ENCODE measurements around the gene PFKFB4.

PFKFB4 gene

DNA sequence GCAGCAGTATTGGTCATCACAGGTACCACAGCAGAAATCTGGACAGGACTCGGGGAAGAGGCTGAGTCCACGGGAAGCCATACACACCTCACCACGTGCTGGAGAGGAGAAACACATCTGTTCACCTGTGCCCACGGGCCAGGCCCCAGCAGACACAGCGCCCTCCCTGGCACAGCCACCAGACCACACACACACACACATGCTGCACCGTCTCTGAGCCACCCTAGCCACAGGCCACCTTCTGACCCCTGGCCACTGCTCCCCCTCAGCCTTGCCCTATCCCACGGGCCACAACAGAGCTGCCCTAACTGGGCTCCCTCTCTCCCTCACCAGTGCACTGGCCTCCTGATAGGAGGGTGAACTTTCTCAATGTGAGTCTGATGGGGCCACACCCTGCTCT, 55.4 kb downstream of the PFKFB4 start:
- H3K4me2 ChIP-seq (ENCODE audit: low read depth, low read length, poor library complexity, severe bottlenecking): no peak overlapping the region
- no peaks in the 10 kb centered on the region for H3K36me3 ChIP-seq (ENCODE audit: low read length)
- no peaks in the 10 kb centered on the region for H3F3A ChIP-seq (ENCODE audit: insufficient read depth)
- H3K27me3 ChIP-seq (ENCODE audit: low read length): no peaks in the 10 kb centered on the region
- no peak overlapping the region for H2AFZ ChIP-seq (ENCODE audit: low read depth, low read length, severe bottlenecking)
- TF ChIP-seq EZH2phosphoT487 (conservative IDR thresholded peaks at IDR 0.05; ENCODE audit: low read length): no peak
- H3K9me2 ChIP-seq (replicated peaks; ENCODE audit: insufficient read depth, low read length): no peaks in the 10 kb centered on the region
- no peaks in the 10 kb centered on the region for H3K79me2 ChIP-seq (ENCODE audit: insufficient read depth, low read length)
- H3K4me3 ChIP-seq (ENCODE audit: insufficient read depth, low read length, poor library complexity, severe bottlenecking): no peak overlapping the region
- H3K9me3 ChIP-seq (ENCODE audit: insufficient read depth, low read length): no peaks in the 10 kb centered on the region
- no peaks in the 10 kb centered on the region for H4K20me1 ChIP-seq (ENCODE audit: low read depth, low read length)
- no peak overlapping the region for H3K9ac ChIP-seq (ENCODE audit: low read length)
- H3K27ac ChIP-seq (ENCODE audit: low read depth, low read length): no peak overlapping the region

DNA sequence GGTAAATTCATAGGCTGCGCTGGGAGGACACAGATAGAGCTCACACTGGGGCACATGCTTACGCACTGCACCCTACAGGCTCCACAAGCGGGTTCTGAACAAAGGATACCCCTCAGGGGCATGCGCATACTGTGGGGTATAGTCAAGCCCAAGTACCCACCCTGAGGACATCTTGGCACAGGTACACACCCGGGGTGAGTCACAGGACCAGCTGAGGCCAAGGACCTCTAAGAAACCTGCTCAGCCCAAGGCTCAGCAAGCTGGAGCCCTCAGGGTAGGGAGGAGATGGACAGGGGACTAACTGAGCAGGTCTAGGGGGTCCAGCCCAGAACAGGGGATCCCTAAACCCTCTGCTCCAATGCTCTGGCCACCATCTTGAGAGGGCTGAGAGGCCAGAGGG, 55.9 kb downstream of the PFKFB4 start:
- Histone ChIP-seq H2AFZ (ENCODE audit: low read depth, low read length, severe bottlenecking) (no peak overlapping the region), H3K4me2 (ENCODE audit: low read depth, low read length, poor library complexity, severe bottlenecking) (no peak overlapping the region), H3K27me3 (ENCODE audit: low read length) (no peaks in the 10 kb centered on the region)

DNA sequence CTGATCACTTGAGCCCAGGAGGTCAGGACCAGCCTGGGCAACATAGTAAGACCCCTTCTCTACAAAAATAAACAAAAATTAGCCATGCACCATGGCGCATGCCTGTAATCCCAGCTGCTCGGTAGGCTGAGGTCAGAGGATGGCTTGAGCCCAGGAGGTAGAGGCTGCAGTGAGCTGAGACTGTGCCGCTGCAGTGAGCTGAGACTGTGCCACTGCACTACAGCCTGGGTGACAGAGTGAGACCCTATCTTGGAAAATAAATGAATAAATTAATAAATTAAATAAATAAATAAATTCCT, 63.5 kb downstream of the PFKFB4 start:
- Histone ChIP-seq H3K36me3 (ENCODE audit: low read length) (no peaks in the 10 kb centered on the region), H3K27ac (ENCODE audit: low read depth, low read length) (no peak overlapping the region), H2AFZ (ENCODE audit: low read depth, low read length, severe bottlenecking) (no peak overlapping the region), H3K27me3 (ENCODE audit: low read length) (no peaks in the 10 kb centered on the region), H3K79me2 (ENCODE audit: insufficient read depth, low read length) (no peaks in the 10 kb centered on the region), H3F3A (ENCODE audit: insufficient read depth) (no peaks in the 10 kb centered on the region), H3K4me3 (ENCODE audit: insufficient read depth, low read length, poor library complexity, severe bottlenecking) (no peak overlapping the region), H4K20me1 (ENCODE audit: low read depth, low read length) (no peaks in the 10 kb centered on the region), H3K4me2 (ENCODE audit: low read depth, low read length, poor library complexity, severe bottlenecking) (no peak overlapping the region), H3K9me2 (replicated peaks; ENCODE audit: insufficient read depth, low read length) (no peaks in the 10 kb centered on the region), H3K9me3 (ENCODE audit: insufficient read depth, low read length) (no peaks in the 10 kb centered on the region), H3K9ac (ENCODE audit: low read length) (no peak overlapping the region)
- TF ChIP-seq, protein P1, sequence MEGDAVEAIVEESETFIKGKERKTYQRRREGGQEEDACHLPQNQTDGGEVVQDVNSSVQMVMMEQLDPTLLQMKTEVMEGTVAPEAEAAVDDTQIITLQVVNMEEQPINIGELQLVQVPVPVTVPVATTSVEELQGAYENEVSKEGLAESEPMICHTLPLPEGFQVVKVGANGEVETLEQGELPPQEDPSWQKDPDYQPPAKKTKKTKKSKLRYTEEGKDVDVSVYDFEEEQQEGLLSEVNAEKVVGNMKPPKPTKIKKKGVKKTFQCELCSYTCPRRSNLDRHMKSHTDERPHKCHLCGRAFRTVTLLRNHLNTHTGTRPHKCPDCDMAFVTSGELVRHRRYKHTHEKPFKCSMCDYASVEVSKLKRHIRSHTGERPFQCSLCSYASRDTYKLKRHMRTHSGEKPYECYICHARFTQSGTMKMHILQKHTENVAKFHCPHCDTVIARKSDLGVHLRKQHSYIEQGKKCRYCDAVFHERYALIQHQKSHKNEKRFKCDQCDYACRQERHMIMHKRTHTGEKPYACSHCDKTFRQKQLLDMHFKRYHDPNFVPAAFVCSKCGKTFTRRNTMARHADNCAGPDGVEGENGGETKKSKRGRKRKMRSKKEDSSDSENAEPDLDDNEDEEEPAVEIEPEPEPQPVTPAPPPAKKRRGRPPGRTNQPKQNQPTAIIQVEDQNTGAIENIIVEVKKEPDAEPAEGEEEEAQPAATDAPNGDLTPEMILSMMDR (IDR thresholded peaks at IDR 0.05; ENCODE audit: insufficient read depth, low read length, poor library complexity, severe bottlenecking): no peak
- no peak for TF ChIP-seq EZH2phosphoT487 (conservative IDR thresholded peaks at IDR 0.05; ENCODE audit: low read length)

More for the DNA sequence above, 55.9 kb downstream of the PFKFB4 start:
- H3K36me3 ChIP-seq (ENCODE audit: low read length): no peaks in the 10 kb centered on the region
- no peaks in the 10 kb centered on the region for H4K20me1 ChIP-seq (ENCODE audit: low read depth, low read length)
- H3K79me2 ChIP-seq (ENCODE audit: insufficient read depth, low read length): no peaks in the 10 kb centered on the region
- no peak overlapping the region for H3K27ac ChIP-seq (ENCODE audit: low read depth, low read length)
- H3K9ac ChIP-seq (ENCODE audit: low read length): no peak overlapping the region
- no peaks in the 10 kb centered on the region for H3F3A ChIP-seq (ENCODE audit: insufficient read depth)
- no peak overlapping the region for H3K4me3 ChIP-seq (ENCODE audit: insufficient read depth, low read length, poor library complexity, severe bottlenecking)
- TF ChIP-seq EZH2phosphoT487 (conservative IDR thresholded peaks at IDR 0.05; ENCODE audit: low read length): no peak
- TF ChIP-seq, protein P1 (IDR thresholded peaks at IDR 0.05; ENCODE audit: insufficient read depth, low read length, poor library complexity, severe bottlenecking): no peak
- H3K9me3 ChIP-seq (ENCODE audit: insufficient read depth, low read length): no peaks in the 10 kb centered on the region
- no peaks in the 10 kb centered on the region for H3K9me2 ChIP-seq (replicated peaks; ENCODE audit: insufficient read depth, low read length)

DNA sequence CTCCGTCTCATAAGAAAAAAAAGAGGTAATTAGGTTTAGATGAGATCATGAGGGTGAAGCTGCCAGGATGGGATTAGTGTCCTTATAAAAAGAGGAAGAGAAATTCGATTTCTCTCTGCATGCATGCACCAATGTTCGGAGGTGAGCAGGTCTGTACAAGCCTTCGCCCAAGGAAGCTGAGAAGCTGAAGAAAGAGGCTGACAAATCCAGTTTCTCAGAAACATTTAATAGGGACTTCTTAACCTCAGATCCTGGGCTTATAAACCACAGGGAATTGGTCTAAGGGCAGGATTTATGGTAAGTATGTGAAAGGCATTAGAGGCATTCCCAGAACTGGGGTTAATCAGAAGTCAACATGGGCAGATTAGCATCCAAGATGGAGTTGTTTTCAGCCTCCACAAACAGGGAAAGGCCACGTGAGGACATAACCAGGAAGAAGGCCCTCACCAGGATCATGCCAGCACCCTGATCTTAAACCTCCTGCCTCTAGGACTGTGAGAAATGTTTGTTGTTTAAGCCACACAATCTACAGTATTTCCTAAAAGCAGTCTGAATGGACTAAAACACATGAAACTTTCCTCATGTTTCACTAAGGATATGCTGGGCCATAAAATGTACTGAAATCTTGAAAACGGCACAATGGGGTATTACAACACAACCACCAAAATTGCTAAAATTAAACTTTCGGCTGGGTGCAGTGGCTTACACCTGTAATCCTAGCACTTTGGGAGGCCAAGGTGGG, 64.0 kb downstream of the PFKFB4 start:
- Histone ChIP-seq H3K9me2 (replicated peaks; ENCODE audit: insufficient read depth, low read length) (no peaks in the 10 kb centered on the region), H4K20me1 (ENCODE audit: low read depth, low read length) (no peaks in the 10 kb centered on the region), H3K36me3 (ENCODE audit: low read length) (no peaks in the 10 kb centered on the region), H2AFZ (ENCODE audit: low read depth, low read length, severe bottlenecking) (no peak overlapping the region), H3K27ac (ENCODE audit: low read depth, low read length) (no peak overlapping the region), H3K9ac (ENCODE audit: low read length) (no peak overlapping the region), H3K4me2 (ENCODE audit: low read depth, low read length, poor library complexity, severe bottlenecking) (no peak overlapping the region), H3K27me3 (ENCODE audit: low read length) (no peaks in the 10 kb centered on the region), H3K4me3 (ENCODE audit: insufficient read depth, low read length, poor library complexity, severe bottlenecking) (no peak overlapping the region), H3F3A (ENCODE audit: insufficient read depth) (no peaks in the 10 kb centered on the region), H3K9me3 (ENCODE audit: insufficient read depth, low read length) (no peaks in the 10 kb centered on the region), H3K79me2 (ENCODE audit: insufficient read depth, low read length) (no peaks in the 10 kb centered on the region)
- TF ChIP-seq EZH2phosphoT487 (conservative IDR thresholded peaks at IDR 0.05; ENCODE audit: low read length): no peak
- TF ChIP-seq, protein P1 (IDR thresholded peaks at IDR 0.05; ENCODE audit: insufficient read depth, low read length, poor library complexity, severe bottlenecking): no peak

All from SU-DHL-6 (cell line).